Sigmoid colon (tissue), 4 donors: Measurements from ENCODE around the gene GABRR2.

ENCODE experiments used
- CTCF ChIP-seq, 4 experiments: fragments of 450-650 bp in 3 of 4; fragments of 200-600 bp in 1 of 4; IDR thresholded peaks; one replicate each; pipeline ENCODE4 v1.5.1; 2016 to 2019; ENCODE audit warnings: antibody characterized with exemption in 4 of 4, mild to moderate bottlenecking in 3 of 4, moderate library complexity in 2 of 4
- POLR2A ChIP-seq, 2 donors: fragments of 450-650 bp; IDR thresholded peaks; one replicate each; pipeline ENCODE4 v1.6.1; 2016; ENCODE audit warnings: antibody characterized with exemption in 2 of 2, mild to moderate bottlenecking in 2 of 2, moderate library complexity in 2 of 2
- POLR2AphosphoS5 ChIP-seq, 4 donors: sonication (generic); formaldehyde crosslinking; IDR thresholded peaks; one replicate each; pipeline ENCODE4 v1.6.1; 2017; ENCODE audit warnings: antibody characterized with exemption in 4 of 4

DNA sequence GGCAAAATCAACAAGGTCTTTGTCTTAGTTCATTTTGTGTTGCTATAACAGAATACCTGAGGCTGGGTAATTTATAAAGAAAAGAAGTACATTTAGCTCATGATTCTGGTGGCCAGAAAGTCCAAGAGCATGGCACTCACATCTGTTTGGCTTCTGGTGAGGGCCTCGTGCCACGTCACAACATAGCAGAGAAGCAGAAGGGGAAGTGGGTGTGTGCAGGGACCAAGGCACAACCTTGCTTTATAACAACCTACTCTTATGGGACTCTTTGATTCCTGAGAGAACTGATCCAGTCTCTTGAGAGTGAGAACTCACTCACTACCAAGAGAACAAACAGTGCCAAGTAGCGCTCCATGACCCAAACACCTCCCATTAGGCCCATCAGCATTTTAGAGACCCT, 25.4 kb downstream of the GABRR2 start:
- TF ChIP-seq CTCF (IDR thresholded peaks at IDR 0.05): no peak
- TF ChIP-seq POLR2AphosphoS5 (IDR thresholded peaks at IDR 0.05): no peak
- no peak for TF ChIP-seq POLR2A (IDR thresholded peaks at IDR 0.05)
